Upper lobe of left lung (tissue), 6 donors: ENCODE data around the gene FAM163A. TPM values are rescaled to one million over a fixed set of nuclear protein-coding genes. Genes with fewer than 3 reads are reported as not detected.
A peak's percentile ranks its signal among the peaks of the same experiment; 100 is the strongest.

Experiments used
- ATAC-seq, 2 donors: fragments of 200-7000 bp; cut with Tn5 transposase; one replicate each; pipeline ENCODE4 v1.9.1; 2022; ENCODE audit warnings: mild to moderate bottlenecking in 2 of 2, moderate library complexity in 2 of 2; ENCODE audit not compliant: low FRiP score in 2 of 2
- DNase-seq, 2 donors: peaks; one replicate each; pipeline ENCODE4 v3.0.0-alpha.2; 2019 to 2020
- H3K27ac ChIP-seq, 4 donors: fragments of 200-600 bp; sonication (generic); one replicate each; pipeline ENCODE4 v1.5.1; 2016 to 2019
- H3K27me3 ChIP-seq, 4 donors: fragments of 200-600 bp; sonication (generic); one replicate each; pipeline ENCODE4 v1.5.1; 2017 to 2019
- H3K36me3 ChIP-seq, 4 donors: fragments of 200-600 bp; sonication (generic); one replicate each; pipeline ENCODE4 v1.5.1; 2016 to 2019
- H3K4me1 ChIP-seq, 4 donors: fragments of 200-600 bp; sonication (generic); one replicate each; pipeline ENCODE4 v1.5.1; 2018 to 2019
- H3K4me3 ChIP-seq, 4 donors: fragments of 200-600 bp; sonication (generic); one replicate each; pipeline ENCODE4 v1.5.1; 2017 to 2019; ENCODE audit warnings: mild to moderate bottlenecking in 2 of 4, moderate library complexity in 1 of 4
- H3K9me3 ChIP-seq, 4 donors: fragments of 200-600 bp; sonication (generic); one replicate each; pipeline ENCODE4 v1.5.1; 2018 to 2019
- CTCF ChIP-seq, 6 experiments: fragments of 450-650 bp in 4 of 6; fragments of 200-600 bp in 2 of 6; sonication (generic) in 2 of 6; IDR thresholded peaks; one replicate each; pipeline ENCODE4 v1.5.1; 2016 to 2019; ENCODE audit warnings: antibody characterized with exemption in 6 of 6
- EP300 ChIP-seq, 4 donors: sonication (generic); formaldehyde crosslinking; IDR thresholded peaks; one replicate each; pipeline ENCODE4 v1.5.1; 2017; ENCODE audit warnings: antibody characterized with exemption in 4 of 4, control low read depth in 2 of 4
- POLR2A ChIP-seq, 4 donors: fragments of 450-650 bp; IDR thresholded peaks; one replicate each; pipeline ENCODE4 v1.5.1; 2016 to 2017; ENCODE audit warnings: antibody characterized with exemption in 4 of 4, mild to moderate bottlenecking in 2 of 4
- POLR2AphosphoS5 ChIP-seq, 2 donors: sonication (generic); formaldehyde crosslinking; IDR thresholded peaks; one replicate each; pipeline ENCODE4 v1.5.1; 2017; ENCODE audit warnings: antibody characterized with exemption in 2 of 2
- WGBS, 2 donors: methylation state at CpG; one replicate each; pipeline ENCODE4 v1.1.5; 2017 to 2018; 5-methylcytosine and 5-hydroxymethylcytosine counted together
- total RNA-seq, 6 donors: library from RNA; depleted of rRNA in 4 of 6; stranded (reverse); fragments of >200 nt in 4 of 6; gene quantifications; one replicate each; pipeline versions ENCODE4 v1.1.0 to v1.2.1, GENCODE V29; 2016 to 2021
- donor health status: DM: no; HTN: no; CAD: no; lungs with moderate emphysema.
- donor health status: DM: no; HTN: yes; CAD: no; lungs with severe emphysema.

Gene FAM163A
- total RNA-seq, 6 donors from 2014 or later = 0.10 TPM; not detected in 5

- TF ChIP-seq CTCF (IDR thresholded peaks at IDR 0.05) (no peak), POLR2A (IDR thresholded peaks at IDR 0.05) (no peak), POLR2AphosphoS5 (IDR thresholded peaks at IDR 0.05) (no peak), EP300 (IDR thresholded peaks at IDR 0.05) (no peak)
- H3K36me3 ChIP-seq = no peaks in the 10 kb centered on the region
- 74 to 86% methylated on average over 6 to 9 of the region's 9 CpGs for WGBS, 2 donors
- no peak overlapping the region for H3K27ac ChIP-seq
- no peaks in the 10 kb centered on the region for H3K27me3 ChIP-seq
- no peak overlapping the region for H3K4me3 ChIP-seq
- peaks cover 0 to 5% (median 1%) of the 10 kb centered on the region in 4 donors for H3K4me1 ChIP-seq
- DNase-seq = peak in 1 of 2 donors; percentile 40
- H3K9me3 ChIP-seq = no peaks in the 10 kb centered on the region
- ATAC-seq = no peak
Measured at GRCh38 chr1:179807291-179807690, 64.2 kb downstream of the FAM163A start.

GRCh38 chr1:179807691-179808485, 64.8 kb downstream of the FAM163A start:
- H3K9me3 ChIP-seq = no peaks in the 10 kb centered on the region
- TF ChIP-seq CTCF (IDR thresholded peaks at IDR 0.05) (no peak), POLR2A (IDR thresholded peaks at IDR 0.05) (no peak), POLR2AphosphoS5 (IDR thresholded peaks at IDR 0.05) (no peak), EP300 (IDR thresholded peaks at IDR 0.05) (no peak)
- H3K27ac ChIP-seq = no peak overlapping the region
- H3K36me3 ChIP-seq = no peaks in the 10 kb centered on the region
- DNase-seq (no peak), ATAC-seq (peak in 1 of 2 donors; percentile 42)
- no peaks in the 10 kb centered on the region for H3K27me3 ChIP-seq
- H3K4me3 ChIP-seq = no peak overlapping the region
- H3K4me1 ChIP-seq = peaks cover 0 to 5% (median 1%) of the 10 kb centered on the region in 4 donors
- WGBS, 2 donors = 85 to 89% methylated on average over 8 to 11 of the region's 11 CpGs

- Histone ChIP-seq H3K4me3 (no peak overlapping the region), H3K4me1 (peaks cover 0 to 5% (median 1%) of the 10 kb centered on the region in 4 donors), H3K27me3 (no peaks in the 10 kb centered on the region), H3K9me3 (no peaks in the 10 kb centered on the region), H3K27ac (no peak overlapping the region), H3K36me3 (no peaks in the 10 kb centered on the region)
- no peak for ATAC-seq
- no peak for DNase-seq
- TF ChIP-seq POLR2A (IDR thresholded peaks at IDR 0.05) (no peak), EP300 (IDR thresholded peaks at IDR 0.05) (no peak), POLR2AphosphoS5 (IDR thresholded peaks at IDR 0.05) (no peak), CTCF (IDR thresholded peaks at IDR 0.05) (no peak)
- WGBS, 2 donors = 86 to 88% methylated on average over 1 of the region's 1 CpG
Measured at GRCh38 chr1:179808503-179808902, 65.4 kb downstream of the FAM163A start.

GRCh38 chr1:179809506-179810366, 66.6 kb downstream of the FAM163A start:
- no peaks in the 10 kb centered on the region for H3K36me3 ChIP-seq
- H3K4me1 ChIP-seq = peaks cover 0 to 12% (median 8%) of the 10 kb centered on the region in 4 donors
- no peaks in the 10 kb centered on the region for H3K9me3 ChIP-seq
- WGBS, 2 donors = 29 to 44% methylated on average over 12 to 14 of the region's 14 CpGs
- ATAC-seq = peak; percentile 50 to 71
- no peaks in the 10 kb centered on the region for H3K27me3 ChIP-seq
- no peak overlapping the region for H3K4me3 ChIP-seq
- peak; percentile 79 to 86 (median 84) for TF ChIP-seq CTCF (IDR thresholded peaks at IDR 0.05)
- no peak for TF ChIP-seq POLR2A (IDR thresholded peaks at IDR 0.05)
- DNase-seq = peak; percentile 38 to 68
- no peak overlapping the region for H3K27ac ChIP-seq
